PC-9 (cell line): Measurements from ENCODE around the gene AMDHD2.

ENCODE experiments used
- CTCF ChIP-seq: fragments of 200-600 bp; sonication (generic); conservative IDR thresholded peaks from 2 replicates; pipeline ENCODE4 v1.6.1; 2017; ENCODE audit warnings: mixed run types, antibody characterized with exemption, mild to moderate bottlenecking, moderate library complexity
- EZH2 ChIP-seq: fragments of 200-600 bp; sonication (generic); IDR thresholded peaks from 2 replicates; pipeline ENCODE4 v1.8.0; 2017; ENCODE audit warnings: antibody characterized with exemption, low read depth

GRCh38 chr16:2498531-2499253 lies 21.5 kb upstream of the AMDHD2 start:
- TF ChIP-seq CTCF (no peak), EZH2 (no peak)
